ENCODE results near the gene MAMSTR. TPM values are rescaled to one million over a fixed set of nuclear protein-coding genes. Genes with fewer than 3 reads are reported as not detected.
"Not testable (repeated sequence)": the region's sequence is repeated elsewhere in the genome, so short reads cannot be mapped to it uniquely, and the experiment has no call there.

MAMSTR gene
- total and polyA plus RNA-seq, 12 donors: 8.9 to 57.9 (median 26.4) TPM

- Histone ChIP-seq H3K4me3 (peak overlapping the region in 1 of 4 donors; percentile 35), H3K27ac (peak overlapping the region in 1 of 5 donors; percentile 6), H3K9me3 (replicated peaks in 1 of 3) (no peaks in the 10 kb centered on the region), H3K36me3 (replicated peaks in 1 of 2) (no peaks in the 10 kb centered on the region), H3K4me1 (replicated peaks in 1 of 2) (no peaks in the 10 kb centered on the region), H3K27me3 (no peaks in the 10 kb centered on the region)
- no peak for TF ChIP-seq CTCF (IDR thresholded peaks at IDR 0.05)
- no peak for TF ChIP-seq POLR2A (IDR thresholded peaks at IDR 0.05)
- DNase-seq: no peak
- 15 to 31% (median 22%) methylated on average over 25 to 34 of the region's 34 CpGs for WGBS, 4 donors
- intact Hi-C loops (cut with DNase I): no loop called here
Observed at GRCh38 chr19:48696353-48697010, 23.0 kb downstream of the MAMSTR start.

- TF ChIP-seq CTCF (IDR thresholded peaks at IDR 0.05): no peak
- no peak for TF ChIP-seq POLR2A (IDR thresholded peaks at IDR 0.05)
- peak within 1 kb of the TSS in 1 of 5 donors; percentile 6 for H3K27ac ChIP-seq
- peak within 1 kb of the TSS in 1 of 4 donors; percentile 35 for H3K4me3 ChIP-seq
- no peaks in the 10 kb centered on the region for H3K36me3 ChIP-seq (replicated peaks in 1 of 2)
- no peaks in the 10 kb centered on the region for H3K9me3 ChIP-seq (replicated peaks in 1 of 3)
- WGBS, 4 donors: 45 to 53% (median 46%) methylated on average over 5 to 16 of the region's 16 CpGs
- no peaks in the 10 kb centered on the region for H3K27me3 ChIP-seq
- no peaks in the 10 kb centered on the region for H3K4me1 ChIP-seq (replicated peaks in 1 of 2)
- DNase-seq: no peak
- intact Hi-C loops (cut with DNase I): no loop called here
Observed at GRCh38 chr19:48695743-48696352, 23.7 kb downstream of the MAMSTR start, which contains the start of gene FUT2. TSS of gene FUT2 (plus strand) at chr19:48695971. CDS start at chr19:48702957, 6,986 bp downstream.

- H3K4me1 ChIP-seq (replicated peaks in 1 of 2); H3K27ac ChIP-seq; H3K27me3 ChIP-seq; intact Hi-C loops (cut with DNase I); H3K36me3 ChIP-seq (replicated peaks in 1 of 2); H3K9me3 ChIP-seq (replicated peaks in 1 of 3); H3K4me3 ChIP-seq; DNase-seq: not testable (repeated sequence)
- 88 to 94% (median 92%) methylated on average over 9 of the region's 9 CpGs for WGBS, 4 donors
Observed at GRCh38 chr19:48693629-48694028, 25.9 kb downstream of the MAMSTR start.

- no peaks in the 10 kb centered on the region for H3K4me1 ChIP-seq (replicated peaks in 1 of 2)
- no peak overlapping the region for H3K27ac ChIP-seq
- intact Hi-C loops (cut with DNase I): no loop called here
- no peaks in the 10 kb centered on the region for H3K9me3 ChIP-seq (replicated peaks in 1 of 3)
- DNase-seq: no peak
- no peak for TF ChIP-seq POLR2A (IDR thresholded peaks at IDR 0.05)
- no peak for TF ChIP-seq CTCF (IDR thresholded peaks at IDR 0.05)
- no peaks in the 10 kb centered on the region for H3K27me3 ChIP-seq
- WGBS, 4 donors: 51 to 62% (median 58%) methylated on average over 7 of the region's 7 CpGs
- no peaks in the 10 kb centered on the region for H3K36me3 ChIP-seq (replicated peaks in 1 of 2)
- H3K4me3 ChIP-seq: no peak overlapping the region
Observed at GRCh38 chr19:48689449-48689848, 30.1 kb downstream of the MAMSTR start.

Measured in adrenal gland (tissue), 12 donors.